HL-60 (cell line): ENCODE data around the gene CTNND1.

Experiments used
- DNase-seq, 2 experiments: peaks; one replicate each; pipeline ENCODE4 v3.0.0-alpha.2; 2010 to 2020; ENCODE audit warnings: low read depth in 1 of 2, low spot score in 1 of 2
- H3K27ac ChIP-seq: fragments of 250-450 bp; sonication (Bioruptor Pico); replicated peaks from 2 replicates; pipeline ENCODE4 v1.5.1; 2020; ENCODE audit warnings: mild to moderate bottlenecking, moderate library complexity
- H3K27me3 ChIP-seq: fragments of 250-450 bp; sonication (Bioruptor Pico); 2 replicates; pipeline ENCODE4 v1.5.1; 2021; ENCODE audit warnings: mild to moderate bottlenecking, moderate library complexity; ENCODE audit not compliant: insufficient read depth, poor library complexity, severe bottlenecking
- H3K4me3 ChIP-seq: replicated peaks from 2 replicates; pipeline ENCODE4 v1.5.1; 2011; ENCODE audit warnings: mild to moderate bottlenecking, control low read depth, low read length; ENCODE audit not compliant: insufficient read depth
- CTCF ChIP-seq: IDR thresholded peaks from one replicate; pipeline ENCODE4 v1.5.1; 2011; ENCODE audit warnings: low read length, control low read depth, inconsistent platforms; ENCODE audit not compliant: insufficient read depth
- GABPA ChIP-seq: IDR thresholded peaks from 2 replicates; pipeline ENCODE4 v1.6.1; 2012; ENCODE audit warnings: low read depth
- POLR2AphosphoS5 ChIP-seq: IDR thresholded peaks from 2 replicates; pipeline ENCODE4 v1.6.1; 2012; ENCODE audit warnings: low read depth
- REST ChIP-seq: IDR thresholded peaks from 2 replicates; pipeline ENCODE4 v1.6.1; 2012; ENCODE audit warnings: low read depth; ENCODE audit not compliant: insufficient replicate concordance
- SPI1 ChIP-seq: IDR thresholded peaks from 2 replicates; pipeline ENCODE4 v1.6.1; 2012; ENCODE audit warnings: low read depth, mild to moderate bottlenecking, borderline replicate concordance
- long read RNA-seq: library from polyadenylated mRNA; unstranded; transcript quantifications from one replicate; pipeline ENCODE4 v2.0.0, GENCODE V29; 2020

Gene CTNND1
- long read RNA-seq, partial matches to known transcripts: 3 of 11 reads
- long read RNA-seq, other reads (novel, unspliced or antisense): 8 of 11 reads

- DNase-seq: no peak
- Histone ChIP-seq H3K27ac (no peak within 1 kb of the TSS), H3K27me3 (no peaks in the 10 kb centered on the region), H3K4me3 (no peak within 1 kb of the TSS)
- TF ChIP-seq REST (no peak), CTCF (no peak), POLR2AphosphoS5 (no peak), SPI1 (no peak), GABPA (no peak)
Observed at GRCh38 chr11:57761301-57762234, at the start of gene CTNND1. CTNND1 (plus strand) TSS chr11:57761802; CDS start chr11:57791479, 29,677 bp downstream.

- DNase-seq: peak; percentile 94 to 97
Observed at GRCh38 chr11:57712256-57713150, 49.1 kb upstream of the CTNND1 start, which contains the start of gene TMX2. TMX2 (plus strand) TSS chr11:57712593; CDS start chr11:57712619, 26 bp downstream.

More at GRCh38 chr11:57712256-57713150, 49.1 kb upstream of the CTNND1 start, which contains the start of gene TMX2:
- TF ChIP-seq CTCF (no peak), POLR2AphosphoS5 (peak; percentile 83), SPI1 (no peak), REST (peak; percentile 39), GABPA (peak; percentile 93)
- H3K27me3 ChIP-seq: no peaks in the 10 kb centered on the region
- H3K27ac ChIP-seq: peak within 1 kb of the TSS; percentile 90
- H3K4me3 ChIP-seq: peak within 1 kb of the TSS; percentile 97
